NCI-H1417 treated with DMSO at 0.1 percent for 48 hours (cell line): ENCODE results near the gene CELF4.

Experiments used
- DNase-seq: peaks from one replicate; lab custom pipeline; 2025; lab: John Stamatoyannopoulos, UW

CELF4 gene

GRCh38 chr18:37219257-37219656 is 346.3 kb downstream of the CELF4 start:
- DNase-seq: no peak

- DNase-seq: no peak
Measured at GRCh38 chr18:37218022-37218590, 347.5 kb downstream of the CELF4 start.

- DNase-seq: no peak
Measured at GRCh38 chr18:37210781-37211180, 354.8 kb downstream of the CELF4 start.

- no peak for DNase-seq
Measured at GRCh38 chr18:37207343-37207742, 358.3 kb downstream of the CELF4 start.

- DNase-seq: no peak
Measured at GRCh38 chr18:37199741-37200140, 365.9 kb downstream of the CELF4 start.
